Measurements from ENCODE around the gene CLSTN3. TPM values are rescaled to one million over a fixed set of nuclear protein-coding genes. Genes with fewer than 3 reads are reported as not detected.

Gene CLSTN3
- total and polyA plus RNA-seq, 10 of the 15 experiments (the other 5 are each of a cell fraction or from before 2014, with no cell fraction given): 0.09 to 35.9 (median 11.3) TPM

DNA sequence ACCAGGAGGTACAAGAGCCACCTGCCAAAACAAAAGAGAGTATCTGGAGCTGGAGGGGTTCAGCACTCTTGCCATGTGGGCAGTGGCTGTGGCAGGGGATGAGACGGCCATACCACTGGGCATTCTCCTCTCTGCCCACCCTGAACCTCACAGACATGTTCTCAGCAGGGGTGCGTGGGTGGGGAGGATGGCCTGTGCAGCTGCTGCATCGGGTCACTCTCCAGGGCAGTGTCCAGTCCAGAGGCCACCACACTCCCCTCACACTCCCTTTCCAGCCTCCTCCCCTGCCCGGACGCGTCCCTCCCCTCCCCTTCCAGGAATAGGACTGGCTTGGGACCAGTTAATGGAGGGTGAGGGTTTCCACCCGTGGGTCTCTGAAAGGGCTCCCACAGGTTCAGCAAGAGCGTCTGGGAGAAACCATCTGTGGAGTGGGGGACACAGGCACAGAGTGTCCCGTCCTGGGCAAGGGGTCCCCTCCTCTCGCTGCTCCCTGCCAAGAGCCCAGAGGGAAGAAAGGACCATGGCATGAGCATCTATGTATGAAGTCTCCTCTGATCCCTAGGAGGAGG, 38.4 kb upstream of the CLSTN3 start:
- Histone ChIP-seq H3K4me3 (no peak overlapping the region; the same call in 1 of the 2 replicates), H3K79me2 (ENCODE audit: control insufficient read depth, insufficient read depth, low read length) (no peaks in the 10 kb centered on the region), H2AFZ (ENCODE audit: control insufficient read depth, low read depth, low read length) (peak overlapping the region; percentile 97), H3K27ac (ENCODE audit: control insufficient read depth, insufficient read depth) (no peak overlapping the region; the same call in 1 of the 2 replicates), H3K4me1 (ENCODE audit: control insufficient read depth, insufficient read depth, low read length) (no peaks in the 10 kb centered on the region), H3K27me3 (replicated peaks in 1 of 2; ENCODE audit: control insufficient read depth in 2 of 2, insufficient read depth in 2 of 2, low read length in 1 of 2) (no peaks in the 10 kb centered on the region; a peak in 1 of 4 replicates), H3K9ac (ENCODE audit: control insufficient read depth, insufficient read depth, low read length) (peak overlapping the region; percentile 74), H3K9me3 (replicated peaks; ENCODE audit: control insufficient read depth, insufficient read depth, low read length) (no peaks in the 10 kb centered on the region), H4K20me1 (ENCODE audit: control insufficient read depth, insufficient read depth) (no peaks in the 10 kb centered on the region), H3K36me3 (ENCODE audit: control insufficient read depth in 2 of 2, insufficient read depth in 2 of 2, low read length in 1 of 2) (no peaks in the 10 kb centered on the region), H3K4me2 (ENCODE audit: control insufficient read depth, insufficient read depth) (peak overlapping the region; percentile 92)
- RAD21 ChIA-PET (ENCODE audit: unreplicated experiment): interaction anchor here (1.1 to 1.5 kb wide), 2 partner anchors 16 to 17 kb away, joined by 3 to 5 read pairs; partner anchors contain the start of gene C1RL
- ATAC-seq (no peak; the same call in 1 of the 3 replicates), FAIRE-seq (no peak), DNase-seq (ENCODE audit: low read depth, low spot score) (no peak)
- 0 out of 2 replicates have a peak, but pooled peaks have one; percentile 5 for TF ChIP-seq POLR2A (IDR thresholded peaks at IDR 0.05; ENCODE audit: low read depth, low read length)
- TF ChIP-seq, protein P1, sequence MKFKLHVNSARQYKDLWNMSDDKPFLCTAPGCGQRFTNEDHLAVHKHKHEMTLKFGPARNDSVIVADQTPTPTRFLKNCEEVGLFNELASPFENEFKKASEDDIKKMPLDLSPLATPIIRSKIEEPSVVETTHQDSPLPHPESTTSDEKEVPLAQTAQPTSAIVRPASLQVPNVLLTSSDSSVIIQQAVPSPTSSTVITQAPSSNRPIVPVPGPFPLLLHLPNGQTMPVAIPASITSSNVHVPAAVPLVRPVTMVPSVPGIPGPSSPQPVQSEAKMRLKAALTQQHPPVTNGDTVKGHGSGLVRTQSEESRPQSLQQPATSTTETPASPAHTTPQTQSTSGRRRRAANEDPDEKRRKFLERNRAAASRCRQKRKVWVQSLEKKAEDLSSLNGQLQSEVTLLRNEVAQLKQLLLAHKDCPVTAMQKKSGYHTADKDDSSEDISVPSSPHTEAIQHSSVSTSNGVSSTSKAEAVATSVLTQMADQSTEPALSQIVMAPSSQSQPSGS (IDR thresholded peaks at IDR 0.05; ENCODE audit: low read length): no peak
- TF ChIP-seq ZNF207 (IDR thresholded peaks at IDR 0.05; ENCODE audit: borderline replicate concordance): no peak
- TF ChIP-seq, protein P2, sequence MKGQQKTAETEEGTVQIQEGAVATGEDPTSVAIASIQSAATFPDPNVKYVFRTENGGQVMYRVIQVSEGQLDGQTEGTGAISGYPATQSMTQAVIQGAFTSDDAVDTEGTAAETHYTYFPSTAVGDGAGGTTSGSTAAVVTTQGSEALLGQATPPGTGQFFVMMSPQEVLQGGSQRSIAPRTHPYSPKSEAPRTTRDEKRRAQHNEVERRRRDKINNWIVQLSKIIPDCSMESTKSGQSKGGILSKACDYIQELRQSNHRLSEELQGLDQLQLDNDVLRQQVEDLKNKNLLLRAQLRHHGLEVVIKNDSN (IDR thresholded peaks at IDR 0.05; ENCODE audit: borderline replicate concordance, extremely low read length, insufficient read depth, low read depth, low read length): no peak
- TF ChIP-seq, protein P3, sequence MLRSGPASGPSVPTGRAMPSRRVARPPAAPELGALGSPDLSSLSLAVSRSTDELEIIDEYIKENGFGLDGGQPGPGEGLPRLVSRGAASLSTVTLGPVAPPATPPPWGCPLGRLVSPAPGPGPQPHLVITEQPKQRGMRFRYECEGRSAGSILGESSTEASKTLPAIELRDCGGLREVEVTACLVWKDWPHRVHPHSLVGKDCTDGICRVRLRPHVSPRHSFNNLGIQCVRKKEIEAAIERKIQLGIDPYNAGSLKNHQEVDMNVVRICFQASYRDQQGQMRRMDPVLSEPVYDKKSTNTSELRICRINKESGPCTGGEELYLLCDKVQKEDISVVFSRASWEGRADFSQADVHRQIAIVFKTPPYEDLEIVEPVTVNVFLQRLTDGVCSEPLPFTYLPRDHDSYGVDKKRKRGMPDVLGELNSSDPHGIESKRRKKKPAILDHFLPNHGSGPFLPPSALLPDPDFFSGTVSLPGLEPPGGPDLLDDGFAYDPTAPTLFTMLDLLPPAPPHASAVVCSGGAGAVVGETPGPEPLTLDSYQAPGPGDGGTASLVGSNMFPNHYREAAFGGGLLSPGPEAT (IDR thresholded peaks at IDR 0.05; ENCODE audit: low read depth): no peak
- no peak for TF ChIP-seq STAT1 (conservative IDR thresholded peaks at IDR 0.05)
- SMC1A ChIA-PET (ENCODE audit: uncharacterized antibody, unreplicated experiment): interaction anchor here (1.2 to 1.4 kb wide), 2 partner anchors 16 to 147 kb away, joined by 4 to 5 read pairs; no protein-coding TSS in a partner anchor
- POLR2A ChIA-PET: interaction anchor here (0.5 to 1.1 kb wide), 3 partner anchors 13 to 167 kb away, joined by 3 to 4 read pairs (median 3); no protein-coding TSS in a partner anchor
- WGBS (ENCODE audit: insufficient coverage, insufficient replicate concordance, low lambda C conversion rate, missing lambda C conversion rate): 39% methylated on average over 10 of the region's 10 CpGs
- intact Hi-C loops (cut with micrococcal nuclease; ENCODE audit: unreplicated experiment) (loop anchor here (1.0 to 5.0 kb wide), 4 partner anchors 74 to 169 kb away; partner anchors contain the start of genes C12orf57, EMG1, LPCAT3 and PHB2), in situ Hi-C loops (cut with MboI) (no loop called here)
- BruUV-seq (replicated peaks): no TSS peak
- CTCF ChIA-PET: interaction anchor here (1.0 to 6.3 kb wide), 8 partner anchors 16 to 219 kb away, joined by 3 to 32 read pairs (median 5); partner anchors contain the start of genes C12orf57, C1RL, RNU7-1 and SPSB2
